Forelimb muscle (tissue), 1 donor: ENCODE results near the gene MAFB. TPM values are rescaled to one million over a fixed set of nuclear protein-coding genes. Genes with fewer than 3 reads are reported as not detected.

ENCODE experiments used
- DNase-seq: peaks from one replicate; pipeline ENCODE4 v3.0.0-alpha.2; 2013; ENCODE audit warnings: low read depth
- polyA plus RNA-seq: library from polyadenylated mRNA; unstranded; fragments of 120-200 nt; gene quantifications from one replicate; pipeline ENCODE4 v1.2.1, GENCODE V29; 2013; ENCODE audit not compliant: insufficient read length

The MAFB gene
- polyA plus RNA-seq, 1 donor, result 8.9 TPM

DNA sequence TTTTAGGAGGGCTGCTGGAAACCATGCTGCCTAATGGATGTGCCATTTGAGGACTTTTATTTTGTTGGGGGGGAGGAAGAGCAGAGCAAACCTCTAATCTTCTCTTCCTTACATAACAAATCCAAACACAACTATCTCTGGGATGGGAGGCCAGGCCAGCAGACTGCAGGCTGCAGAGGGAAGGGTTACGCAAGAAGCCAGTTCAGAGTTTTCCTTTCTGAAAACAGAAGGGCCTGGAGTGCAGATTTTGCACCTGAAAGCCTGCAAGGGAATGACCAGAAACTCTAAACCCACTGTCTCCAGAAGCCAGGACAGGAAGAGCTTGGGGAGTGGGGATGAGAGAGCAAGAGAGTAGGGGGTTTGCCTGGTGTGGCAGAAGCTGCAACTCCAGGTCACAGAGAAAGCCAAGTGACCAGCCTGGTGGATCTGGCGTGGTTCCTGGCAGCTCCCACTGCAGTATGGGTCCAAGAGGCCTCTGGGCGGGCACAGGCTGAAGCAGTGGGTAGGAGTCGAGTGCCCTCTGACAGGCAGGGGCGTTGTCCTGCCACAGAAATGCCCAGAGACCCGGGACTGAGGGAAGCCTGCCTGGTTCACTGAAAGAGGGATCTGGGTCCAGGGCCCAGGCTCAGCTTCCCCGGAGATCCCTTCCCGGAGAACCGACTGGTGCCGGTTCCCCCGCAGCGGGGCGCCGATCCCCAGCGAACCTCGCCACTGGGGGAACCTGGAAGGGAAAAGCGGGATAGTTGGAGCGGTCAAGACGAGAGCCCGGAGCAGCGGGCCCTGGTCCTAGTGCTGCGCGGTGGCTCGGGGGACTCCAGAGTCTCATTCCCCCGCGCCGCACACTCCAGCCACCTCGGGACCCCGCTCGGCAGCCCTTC is 6.7 kb downstream of the MAFB start:
- DNase-seq, result no peak

DNA sequence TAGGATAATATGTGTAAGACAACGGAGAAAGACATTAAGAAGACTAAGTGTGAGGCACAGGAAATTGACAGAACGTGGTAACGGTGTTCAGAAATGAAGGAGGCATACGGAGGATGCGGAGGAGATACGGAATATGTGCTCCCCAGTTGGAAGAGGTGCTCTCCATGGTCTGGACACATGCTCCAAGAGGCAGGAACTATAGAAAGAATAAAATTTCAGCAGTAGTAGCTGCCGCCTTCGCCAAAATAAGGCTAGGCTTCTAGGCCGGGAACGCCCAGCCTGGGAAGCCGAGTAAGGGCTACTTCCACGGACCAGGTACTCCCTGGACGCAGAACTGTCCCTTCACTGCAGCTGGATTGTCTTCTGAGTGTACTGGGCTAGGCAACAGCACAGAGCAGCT is 7.4 kb downstream of the MAFB start:
- DNase-seq, result no peak

DNA sequence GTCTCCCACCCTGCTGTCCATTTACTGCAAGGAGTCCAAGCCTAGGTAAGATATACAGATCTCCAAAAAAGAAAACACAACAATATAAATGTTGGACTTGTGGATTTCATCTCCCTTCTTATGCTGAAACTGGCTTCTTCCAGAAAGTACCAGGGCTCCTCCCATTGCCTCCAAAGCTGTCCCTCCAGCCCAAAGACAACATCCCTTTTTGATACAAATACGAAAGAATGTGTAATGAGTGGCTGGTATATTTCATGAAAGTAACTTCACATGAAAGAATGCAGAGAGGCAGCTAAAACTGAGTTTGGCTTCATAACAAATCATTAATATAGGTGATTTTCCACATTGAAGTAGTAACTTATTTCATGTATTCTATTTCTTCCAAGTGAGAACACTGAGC is 7.9 kb downstream of the MAFB start:
- DNase-seq, result no peak

DNA sequence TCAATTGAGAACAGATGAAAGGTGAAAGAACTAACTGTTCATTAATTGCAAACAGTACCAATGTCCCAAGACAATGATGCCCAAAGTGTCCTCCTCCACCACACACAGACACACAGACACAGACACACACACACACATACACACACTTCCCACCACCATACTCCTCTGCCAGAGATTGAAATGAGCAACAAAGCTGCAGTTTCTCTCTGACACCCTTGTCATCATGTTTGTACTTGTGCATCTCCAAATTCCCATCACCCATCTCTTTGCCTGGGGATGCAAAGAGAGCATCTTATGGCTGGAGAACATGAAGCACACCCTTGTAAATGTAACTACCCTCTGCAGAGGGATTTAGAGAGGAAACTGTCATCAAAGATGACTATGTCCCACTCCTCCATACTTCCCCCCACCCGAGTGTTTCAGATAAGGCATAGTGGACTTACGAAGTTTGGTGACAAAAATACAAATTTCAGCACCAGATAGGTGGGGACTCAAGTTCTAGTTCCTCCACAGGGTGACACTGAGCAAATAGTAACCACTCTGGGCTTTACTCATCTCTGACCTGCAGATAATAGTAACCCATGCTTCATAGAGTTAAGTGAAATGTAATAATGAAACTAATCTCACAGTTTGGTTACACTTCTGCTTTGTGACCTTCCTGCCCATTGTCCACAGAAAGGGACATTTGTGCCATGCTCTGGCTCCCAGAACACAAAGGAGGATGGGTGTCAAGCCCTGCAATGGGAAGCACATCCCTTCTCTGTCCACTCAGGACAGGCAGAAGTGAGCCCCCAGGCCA is 8.7 kb downstream of the MAFB start:
- no peak for DNase-seq

DNA sequence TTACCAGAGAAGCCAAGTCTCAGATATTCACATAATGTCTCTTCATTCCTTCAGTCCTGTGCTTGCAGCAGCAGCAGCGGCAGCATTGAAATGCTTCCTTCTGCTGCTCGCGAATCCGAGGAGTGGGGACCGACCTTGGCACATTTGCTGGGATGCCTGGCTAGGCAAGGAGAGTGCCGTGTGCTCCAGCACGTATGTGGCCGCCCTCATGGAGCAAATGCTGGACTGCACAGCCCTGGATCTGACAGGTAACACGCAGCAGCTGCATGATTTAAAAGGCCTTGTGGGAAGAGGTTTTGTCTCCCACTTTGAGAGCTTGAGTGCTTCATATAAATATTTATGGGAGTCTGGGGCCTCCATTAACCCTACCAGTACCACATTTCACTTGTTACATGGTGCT is 9.9 kb downstream of the MAFB start:
- DNase-seq, result no peak

DNA sequence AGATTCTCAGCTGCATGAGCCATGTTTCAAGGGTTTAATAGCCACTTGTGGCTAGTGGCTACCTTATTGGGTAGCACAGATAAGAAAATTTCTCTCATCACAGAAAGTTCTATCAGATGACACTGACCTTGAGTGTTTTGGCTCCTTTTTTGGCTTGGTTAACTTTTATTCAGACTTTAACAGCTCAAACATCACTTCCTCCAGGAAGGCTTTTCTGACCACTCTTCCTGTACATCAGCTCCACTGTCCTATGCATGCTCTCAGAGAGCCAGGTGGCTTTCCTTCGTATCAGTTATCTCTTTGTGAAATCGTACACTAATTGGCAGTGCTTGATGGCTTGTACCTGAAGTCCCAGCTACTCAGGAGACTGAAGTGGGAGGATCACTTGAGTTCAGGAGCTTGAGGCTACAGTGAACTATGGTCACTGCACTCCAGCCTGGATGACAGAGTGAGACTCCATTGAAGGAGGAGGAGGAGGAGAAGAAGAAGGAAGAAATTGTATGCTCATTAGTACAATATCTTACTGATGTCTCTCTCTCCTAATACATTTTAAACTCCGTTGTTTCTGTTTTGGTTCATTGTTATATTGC is 10.7 kb downstream of the MAFB start:
- DNase-seq, result no peak

DNA sequence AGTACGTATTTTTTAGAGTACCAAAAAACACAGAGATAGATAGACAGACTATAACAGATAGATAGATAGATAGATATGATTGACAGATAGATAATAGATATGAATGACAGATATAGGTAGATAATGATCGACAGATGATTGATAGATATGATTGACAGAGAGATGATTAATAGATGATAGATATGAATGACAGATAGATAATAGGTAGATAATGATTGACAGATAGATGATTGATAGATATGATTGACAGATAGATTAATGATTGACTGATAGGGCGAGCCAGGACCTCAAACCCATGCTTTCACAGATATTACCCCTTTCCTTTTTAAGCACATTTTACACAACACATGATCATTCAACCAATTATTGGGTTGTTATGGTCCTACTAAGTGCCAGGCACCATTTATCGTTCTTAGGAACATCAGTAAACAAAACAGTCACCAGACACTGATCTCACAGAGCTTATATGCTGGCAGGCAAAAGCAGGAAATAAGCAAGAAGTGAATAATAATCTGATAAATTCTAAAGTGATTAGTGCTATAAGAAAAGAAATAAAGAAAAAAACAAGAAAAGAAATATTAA is 11.6 kb downstream of the MAFB start:
- no peak for DNase-seq

DNA sequence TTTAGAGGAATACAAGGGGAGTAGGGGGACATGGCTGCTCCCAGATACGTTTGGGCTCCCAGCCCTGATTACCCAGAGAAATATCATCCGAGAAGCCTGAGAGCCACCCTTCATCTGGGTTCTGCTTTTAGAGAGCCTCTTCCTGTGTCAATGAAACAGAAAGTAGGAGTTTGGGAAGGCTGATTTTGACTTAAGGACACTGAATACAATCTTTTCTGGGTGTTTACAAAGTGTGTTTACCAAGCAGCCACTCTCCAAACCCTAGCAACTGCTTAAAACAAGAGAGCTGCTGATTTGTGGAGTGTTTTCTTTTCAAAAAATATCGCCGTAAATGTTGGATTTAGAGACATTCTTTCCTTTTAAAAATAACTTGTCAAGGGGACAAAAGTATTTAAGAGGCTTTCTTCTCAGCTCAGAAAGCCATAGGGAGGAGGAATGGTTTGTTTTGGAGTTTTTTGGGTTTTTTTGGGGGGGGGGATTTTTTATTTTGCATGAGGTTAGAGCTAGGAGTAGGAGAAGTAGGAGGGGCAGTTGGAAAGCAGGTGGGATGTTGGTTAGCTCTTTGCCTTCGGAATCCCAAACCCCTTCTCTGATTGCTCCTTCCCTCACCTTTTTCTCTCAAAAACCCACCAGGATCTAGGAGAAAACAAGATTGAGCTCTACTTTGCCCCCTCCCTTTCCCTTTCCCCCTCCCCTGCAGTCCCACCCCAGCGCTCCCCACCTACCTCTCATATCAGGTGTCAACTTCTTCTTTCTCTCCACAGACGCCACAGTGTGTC is 12.4 kb downstream of the MAFB start:
- no peak for DNase-seq

DNA sequence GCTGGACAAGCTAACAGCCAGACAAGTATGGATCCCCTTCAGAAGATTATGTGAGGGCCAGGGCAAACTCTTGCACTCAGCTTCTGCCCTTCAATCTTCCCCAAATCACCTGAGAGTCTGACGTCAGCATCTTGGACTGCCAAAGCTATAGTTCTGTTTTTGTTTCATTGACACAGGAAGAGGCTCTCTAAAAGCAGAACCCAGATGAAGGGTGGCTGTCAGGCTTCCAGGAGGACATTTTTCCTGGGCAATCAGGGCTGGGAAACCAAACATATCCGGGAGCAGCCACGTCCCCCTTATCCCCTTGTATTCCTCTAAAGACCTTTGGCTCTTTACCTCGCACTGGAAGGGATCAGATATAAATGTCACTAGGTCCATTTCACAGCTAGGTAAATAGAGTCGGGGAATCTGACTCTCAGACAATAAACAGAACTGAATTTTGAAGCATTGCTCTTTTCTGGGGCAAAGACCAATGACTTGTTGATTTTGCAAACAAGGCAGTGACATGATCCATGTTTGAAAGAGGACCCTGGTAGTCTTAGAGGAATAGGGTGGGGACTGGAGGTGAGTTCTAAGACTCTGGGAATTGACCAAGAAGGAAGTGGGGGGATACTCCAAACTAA is 13.3 kb downstream of the MAFB start:
- DNase-seq, result no peak

DNA sequence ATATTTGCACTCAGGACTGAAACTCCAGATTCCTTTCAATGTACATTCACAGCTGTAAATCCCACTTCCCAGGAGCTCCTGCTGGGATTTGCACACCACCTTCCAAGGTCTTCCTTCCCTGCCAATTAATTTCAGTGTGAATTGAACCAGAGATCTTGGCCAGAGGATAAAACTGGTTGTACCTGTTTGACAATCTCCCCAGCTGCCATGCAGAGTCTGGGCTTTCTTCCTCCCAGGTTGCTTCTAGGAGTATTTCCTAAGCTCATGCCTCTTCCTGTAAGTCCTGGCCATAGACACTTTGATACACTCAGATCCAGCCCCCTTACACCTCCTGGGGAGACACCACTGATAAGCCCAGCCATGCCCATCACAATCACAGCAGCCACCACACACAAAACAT is 15.6 kb downstream of the MAFB start:
- no peak for DNase-seq

DNA sequence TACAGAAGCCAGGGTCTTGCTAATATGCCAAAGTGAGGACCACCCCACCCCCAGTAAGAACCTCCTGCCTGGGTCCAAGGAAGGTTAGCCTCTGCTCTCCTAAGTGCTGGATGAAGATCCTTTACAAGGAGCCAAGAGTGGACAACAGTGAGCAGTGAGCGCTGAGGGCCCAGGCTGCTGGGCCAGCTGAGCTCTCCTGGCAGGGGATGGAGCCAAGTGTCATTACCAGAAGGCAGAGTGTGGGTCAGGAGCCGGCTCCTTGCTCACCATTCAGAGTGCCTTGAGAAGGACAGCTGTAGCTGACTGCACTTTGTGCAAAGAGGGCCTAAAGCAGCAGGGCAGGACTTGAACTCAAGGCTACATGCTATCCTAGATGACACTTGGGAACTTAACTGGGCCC is 16.9 kb downstream of the MAFB start:
- DNase-seq, result no peak

DNA sequence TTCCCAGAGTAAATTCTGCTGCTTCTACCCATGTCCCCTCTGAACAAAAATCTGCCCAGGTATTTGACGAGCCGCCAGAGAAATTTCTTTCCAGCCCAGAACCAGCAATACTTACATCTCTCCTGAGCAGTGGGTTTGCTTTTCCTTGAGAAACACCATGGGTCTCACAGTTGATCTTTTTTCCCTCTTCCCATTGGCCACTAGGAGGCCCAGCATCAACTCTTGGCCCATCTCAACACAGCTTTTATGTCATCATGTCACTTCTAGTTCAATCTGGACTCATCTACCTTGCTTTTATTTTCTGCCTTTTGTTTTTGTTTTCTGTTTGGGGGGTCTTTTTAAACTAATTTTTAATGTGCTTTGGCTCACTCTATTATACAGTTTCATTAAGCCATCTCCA is 18.8 kb downstream of the MAFB start:
- DNase-seq, result no peak

DNA sequence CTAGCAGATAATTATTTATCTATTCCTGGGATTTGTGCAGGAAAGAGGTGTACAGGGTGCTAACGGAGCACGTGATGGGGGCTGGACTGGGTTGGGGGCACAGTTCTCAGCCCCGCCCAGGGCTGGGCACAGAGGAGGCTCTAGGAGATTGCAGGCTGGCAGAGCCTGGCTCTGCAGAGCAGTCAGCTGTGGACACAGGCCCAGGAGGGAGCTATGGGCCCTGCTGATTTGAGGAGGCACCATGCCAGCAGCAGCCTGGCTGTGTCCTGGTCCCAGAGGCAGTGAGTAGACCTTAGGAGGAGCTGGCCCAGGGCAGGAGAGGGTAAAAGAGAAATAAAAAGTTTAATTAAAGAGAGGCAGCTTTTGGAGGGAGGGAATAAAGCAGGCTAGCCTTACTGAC is 19.3 kb downstream of the MAFB start:
- no peak for DNase-seq

DNA sequence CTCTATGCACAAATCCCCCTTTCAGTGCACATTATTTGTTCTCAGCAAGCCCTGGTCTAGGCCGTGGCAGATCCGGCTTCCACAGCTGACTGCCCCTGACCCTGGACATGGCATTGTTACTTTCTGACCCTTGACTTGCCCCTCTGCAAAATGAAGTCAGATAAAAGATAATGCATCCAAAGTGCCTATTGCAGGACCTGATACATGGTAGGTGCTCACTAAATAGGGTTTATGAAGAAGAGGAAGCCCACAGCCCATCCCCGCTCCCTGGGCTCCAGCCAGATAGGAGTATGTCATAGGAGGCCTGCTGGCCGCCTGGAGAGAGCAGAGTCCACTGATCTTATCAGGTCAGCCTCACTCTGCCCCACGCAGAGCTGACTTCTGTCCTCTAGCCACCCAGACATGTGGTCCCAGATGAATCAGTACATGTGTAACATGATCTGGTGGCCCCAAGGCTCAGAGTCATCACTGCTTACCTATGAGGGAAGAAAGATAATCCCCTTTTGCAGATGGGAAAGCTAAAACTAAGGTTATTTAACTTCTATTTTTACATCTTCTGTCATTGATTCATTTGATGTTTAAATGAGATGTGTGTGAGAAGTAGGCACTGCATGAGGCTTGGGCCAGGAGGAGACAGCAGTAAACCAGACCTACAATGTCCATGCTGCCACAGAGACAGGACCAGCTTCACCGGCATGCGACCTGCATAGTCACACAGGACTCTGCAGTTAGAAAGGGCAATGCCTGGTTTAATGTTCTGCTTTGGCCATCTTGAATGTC is 20.4 kb downstream of the MAFB start:
- no peak for DNase-seq

DNA sequence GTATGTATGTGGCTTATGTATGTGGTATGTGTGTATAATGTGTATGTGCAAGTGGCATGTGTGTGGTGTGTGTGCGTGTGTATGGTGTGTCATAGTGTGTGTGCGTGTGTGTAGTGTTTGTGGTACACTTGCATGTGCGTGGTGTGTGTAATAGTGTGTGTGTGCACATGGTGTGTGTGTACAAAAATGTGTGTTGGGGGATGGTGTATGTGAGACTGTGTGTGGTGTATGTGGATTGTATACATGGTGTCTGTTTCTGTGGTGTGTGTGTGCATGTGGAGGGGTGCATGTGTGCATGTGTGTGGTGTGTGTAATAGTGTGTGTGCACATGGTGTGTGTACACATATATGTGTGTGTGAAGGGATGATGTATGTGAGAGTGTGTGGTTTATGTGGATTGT is 21.5 kb downstream of the MAFB start:
- DNase-seq, result no peak

DNA sequence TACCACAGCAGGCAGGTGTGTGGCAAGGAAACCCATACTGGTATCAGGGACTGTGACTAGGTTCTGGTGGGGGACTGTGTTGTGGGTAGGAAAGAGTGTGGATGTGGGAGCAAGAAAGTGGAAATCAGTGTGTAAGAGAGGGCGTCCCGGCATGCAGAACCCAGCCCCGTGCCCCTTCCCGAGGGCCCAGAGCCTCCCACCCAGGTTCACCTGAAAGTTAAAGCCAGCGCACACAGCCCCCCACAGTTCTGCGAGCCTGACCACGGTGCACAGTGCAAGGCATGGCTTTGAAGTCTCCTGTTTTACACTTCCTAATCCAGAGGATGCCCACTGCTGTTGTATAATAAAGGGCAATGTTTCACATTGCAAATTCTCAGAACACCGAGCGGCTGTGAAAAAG is 22.7 kb downstream of the MAFB start:
- DNase-seq, result no peak

DNA sequence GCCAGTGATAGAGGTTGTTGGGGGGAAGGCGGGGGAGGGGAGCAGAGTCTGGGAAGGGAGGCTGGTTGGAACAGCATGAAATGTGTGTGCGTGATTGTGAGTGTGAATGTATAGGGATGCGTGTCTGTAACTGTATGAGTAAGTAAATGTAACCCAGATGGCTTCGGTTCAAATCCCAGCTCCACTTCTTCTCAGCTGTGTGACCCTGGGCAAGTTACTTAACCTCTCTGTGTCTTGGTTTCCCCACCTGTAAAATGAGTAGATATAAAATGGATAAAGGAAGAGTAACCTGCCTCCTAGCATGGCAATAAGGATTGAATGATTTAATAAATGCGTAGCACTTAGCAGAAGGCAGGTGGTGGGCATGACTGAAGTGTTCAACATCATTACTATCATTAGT is 24.1 kb downstream of the MAFB start:
- no peak for DNase-seq

DNA sequence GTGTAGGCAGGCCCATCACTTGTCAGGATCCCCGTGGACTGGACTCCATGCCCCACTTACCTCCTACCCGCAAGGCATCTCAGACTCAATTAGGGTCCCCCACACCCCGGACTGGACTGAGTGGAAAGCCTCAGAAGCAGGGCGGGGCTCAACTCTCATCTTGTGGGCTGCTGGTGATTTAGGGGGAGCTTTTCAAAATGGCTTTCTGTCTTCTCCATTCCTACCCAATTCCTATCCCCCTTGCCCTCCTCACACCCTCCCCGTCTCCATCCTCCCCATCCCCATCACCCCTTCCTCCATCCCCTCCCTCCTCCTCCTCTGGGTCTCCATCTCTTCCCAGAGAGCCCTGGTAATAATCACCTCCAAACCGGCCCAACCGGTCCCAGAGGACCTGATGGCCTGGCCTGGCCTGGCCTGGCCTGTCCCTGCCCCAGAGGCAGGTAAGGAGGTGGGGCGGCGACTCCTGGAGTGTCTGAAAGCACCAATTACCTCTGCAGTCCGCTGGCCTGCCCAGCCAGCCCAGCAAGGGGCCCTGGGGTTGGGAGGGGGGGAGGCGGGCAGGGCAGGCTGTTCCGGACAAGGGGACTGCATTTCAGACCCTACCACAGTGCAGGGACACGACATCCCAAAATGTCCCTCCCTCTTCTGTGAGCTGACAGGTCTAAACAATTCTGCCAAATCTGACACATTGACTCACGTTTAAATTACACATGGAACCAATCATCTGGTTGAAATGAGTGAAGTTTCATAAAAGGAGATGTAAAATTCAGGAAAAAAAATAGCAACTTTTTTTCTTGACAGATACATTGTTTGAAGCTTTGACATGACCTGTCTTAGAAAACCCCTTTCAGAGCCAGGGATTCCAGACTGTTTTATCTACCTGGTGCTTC is 24.8 kb downstream of the MAFB start:
- no peak for DNase-seq

DNA sequence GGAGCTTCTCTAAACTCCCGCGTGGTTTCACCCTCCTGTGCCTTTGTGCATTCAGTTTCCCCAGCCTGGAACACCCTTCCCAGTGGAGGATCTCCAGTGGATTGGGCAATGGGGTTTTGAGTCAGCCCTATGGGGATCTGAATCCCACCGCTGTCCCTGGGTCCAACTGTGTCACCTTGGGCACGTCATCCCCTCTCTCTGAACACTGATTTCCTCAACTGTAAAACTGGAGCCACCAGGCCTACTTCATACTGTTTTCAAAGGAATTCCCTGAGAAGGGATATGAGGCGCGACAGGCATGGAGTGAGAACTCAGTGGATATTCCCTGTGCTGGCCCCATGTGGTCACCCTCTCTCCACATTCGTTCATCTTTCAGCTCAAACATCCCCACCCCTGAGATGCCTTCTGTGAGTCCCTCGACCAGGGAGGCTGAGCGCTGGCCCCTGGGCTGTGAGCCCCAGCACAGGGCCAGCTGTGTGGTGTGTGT is 25.7 kb downstream of the MAFB start:
- DNase-seq, result no peak
